Mesothelial cell of epicardium (in vitro differentiated cells): ENCODE data around the gene DDIT4. TPM values are rescaled to one million over a fixed set of nuclear protein-coding genes. Genes with fewer than 3 reads are reported as not detected.

Experiments
- DNase-seq, 2 experiments: peaks; one replicate each; pipeline ENCODE4 v3.0.0; 2021; ENCODE audit warnings: low spot score in 2 of 2; ENCODE audit not compliant: unreplicated experiment in 2 of 2
- H3K27ac Mint-ChIP-seq: 2 replicates; pipeline ENCODE4 v1.8.0; 2021; ENCODE audit warnings: mixed read lengths
- H3K27me3 Mint-ChIP-seq: 2 replicates; pipeline ENCODE4 v1.8.0; 2021; ENCODE audit warnings: low read depth, mixed read lengths
- H3K36me3 Mint-ChIP-seq: 2 replicates; pipeline ENCODE4 v1.8.0; 2021; ENCODE audit warnings: mixed read lengths
- H3K4me1 Mint-ChIP-seq: 2 replicates; pipeline ENCODE4 v1.8.0; 2021; ENCODE audit warnings: mixed read lengths
- H3K4me3 Mint-ChIP-seq: 2 replicates; pipeline ENCODE4 v1.8.0; 2021; ENCODE audit warnings: mild to moderate bottlenecking, moderate library complexity, mixed read lengths
- H3K9me3 Mint-ChIP-seq: 2 replicates; pipeline ENCODE4 v1.8.0; 2021; ENCODE audit warnings: mixed read lengths
- CTCF ChIP-seq: fragments of 200-600 bp; sonication (generic); IDR thresholded peaks from one replicate; pipeline ENCODE4 v1.5.0; 2021; ENCODE audit warnings: antibody characterized with exemption; ENCODE audit not compliant: unreplicated experiment
- total RNA-seq: library from RNA; stranded (reverse); gene quantifications from 3 replicates; pipeline ENCODE4 v1.2.1, GENCODE V29; 2021

DDIT4 gene
- total RNA-seq, 1 donor from 2014 or later = 61.9 TPM

- TF ChIP-seq CTCF = no peak
- DNase-seq = no peak
- peaks cover 48% of the 10 kb centered on the region for H3K4me1 Mint-ChIP-seq
- H3K27me3 Mint-ChIP-seq = no peaks in the 10 kb centered on the region
- H3K27ac Mint-ChIP-seq = peak overlapping the region; percentile 50
- H3K9me3 Mint-ChIP-seq = no peaks in the 10 kb centered on the region
- H3K4me3 Mint-ChIP-seq = no peak overlapping the region
- H3K36me3 Mint-ChIP-seq = no peaks in the 10 kb centered on the region
These were observed 48.7 kb downstream of the DDIT4 start for GRCh38 chr10:72322280-72323058.

DNA sequence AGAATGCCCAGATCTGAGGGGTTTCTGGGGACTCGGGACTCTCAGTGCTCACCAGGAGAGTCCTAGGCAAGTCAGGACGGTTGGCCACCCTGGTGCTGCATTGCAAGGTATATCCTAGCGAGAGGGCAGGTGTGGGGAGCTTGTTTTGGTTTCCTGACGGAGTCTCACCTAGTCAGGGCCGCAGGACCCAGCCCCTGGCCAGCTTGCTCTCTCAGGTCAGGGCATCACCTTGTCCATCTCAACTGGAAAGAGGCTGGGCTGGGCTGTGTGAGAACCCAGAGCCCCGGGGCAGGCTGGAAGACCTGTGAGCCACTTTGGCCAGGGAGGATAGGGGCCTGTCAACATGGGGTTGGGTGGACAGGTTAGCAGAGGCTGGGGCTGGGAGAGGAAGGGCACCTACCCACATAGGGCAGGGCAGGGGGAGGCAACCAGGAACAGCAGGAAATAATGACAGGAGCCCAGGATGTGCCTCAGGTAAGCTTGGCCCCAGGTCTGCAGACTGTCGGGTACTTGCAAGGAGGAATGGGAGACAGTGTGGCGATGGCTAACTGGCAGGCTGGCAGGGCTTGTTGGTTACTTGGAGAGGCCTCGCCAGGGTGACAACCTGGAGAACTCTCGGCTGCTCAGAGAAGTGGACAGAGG, 49.5 kb downstream of the DDIT4 start:
- Mint-ChIP-seq H3K4me3 (no peak overlapping the region), H3K9me3 (no peaks in the 10 kb centered on the region), H3K4me1 (peaks cover 53% of the 10 kb centered on the region), H3K36me3 (no peaks in the 10 kb centered on the region), H3K27ac (peak overlapping the region; percentile 39), H3K27me3 (no peaks in the 10 kb centered on the region)
- no peak for TF ChIP-seq CTCF
- no peak for DNase-seq

DNA sequence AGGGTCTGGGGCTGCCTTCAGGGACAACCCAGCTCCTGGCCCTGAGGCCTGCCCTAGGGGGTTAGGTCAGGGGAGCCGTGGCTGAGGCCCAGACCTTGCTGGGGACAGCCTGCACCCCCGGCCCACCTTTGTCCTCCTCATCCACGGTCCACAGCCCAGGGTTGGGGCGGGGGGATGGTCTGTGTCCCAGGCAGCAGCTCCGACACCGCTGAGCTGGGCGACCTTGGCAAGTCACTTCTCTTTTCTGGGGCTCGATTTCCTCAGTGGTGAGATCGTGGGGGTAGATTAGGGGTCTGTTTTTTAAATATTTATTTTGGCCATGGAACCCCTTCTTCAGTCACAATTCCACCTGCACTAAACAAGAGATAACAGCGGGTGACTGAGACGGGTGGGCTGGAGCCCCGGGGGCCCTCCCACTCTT, 50.1 kb downstream of the DDIT4 start:
- TF ChIP-seq CTCF = no peak
- no peaks in the 10 kb centered on the region for H3K36me3 Mint-ChIP-seq
- DNase-seq = no peak
- no peak overlapping the region for H3K27ac Mint-ChIP-seq
- H3K4me1 Mint-ChIP-seq = peaks cover 57% of the 10 kb centered on the region
- H3K4me3 Mint-ChIP-seq = no peak overlapping the region
- H3K9me3 Mint-ChIP-seq = no peaks in the 10 kb centered on the region
- no peaks in the 10 kb centered on the region for H3K27me3 Mint-ChIP-seq

Other genes starting within 250 kb of the DDIT4 start
- 26.7 to 32.4 TPM (median 28.5 TPM) in 3 replicates for gene SPOCK2, start 185.4 kb upstream of the DDIT4 start, total RNA-seq
- 74.3 to 80.5 TPM (median 78.7 TPM) in 3 replicates for gene ANAPC16, start 57.9 kb upstream of the DDIT4 start, total RNA-seq
- gene ASCC1, start 57.6 kb upstream of the DDIT4 start, total RNA-seq = 35.2 to 36.6 TPM (median 36.4 TPM) in 3 replicates
- gene DNAJB12, start 81.0 kb downstream of the DDIT4 start, total RNA-seq = 31.4 to 35.3 TPM (median 32.1 TPM) in 3 replicates